NCI-H1694 (cell line): ENCODE measurements around the gene P3R3URF.
"Not testable (repeated sequence)": the region's sequence is repeated elsewhere in the genome, so short reads cannot be mapped to it uniquely, and the experiment has no call there.

Experiments
- DNase-seq: peaks from one replicate; lab custom pipeline; 2025; lab: John Stamatoyannopoulos, UW

The P3R3URF gene

DNA sequence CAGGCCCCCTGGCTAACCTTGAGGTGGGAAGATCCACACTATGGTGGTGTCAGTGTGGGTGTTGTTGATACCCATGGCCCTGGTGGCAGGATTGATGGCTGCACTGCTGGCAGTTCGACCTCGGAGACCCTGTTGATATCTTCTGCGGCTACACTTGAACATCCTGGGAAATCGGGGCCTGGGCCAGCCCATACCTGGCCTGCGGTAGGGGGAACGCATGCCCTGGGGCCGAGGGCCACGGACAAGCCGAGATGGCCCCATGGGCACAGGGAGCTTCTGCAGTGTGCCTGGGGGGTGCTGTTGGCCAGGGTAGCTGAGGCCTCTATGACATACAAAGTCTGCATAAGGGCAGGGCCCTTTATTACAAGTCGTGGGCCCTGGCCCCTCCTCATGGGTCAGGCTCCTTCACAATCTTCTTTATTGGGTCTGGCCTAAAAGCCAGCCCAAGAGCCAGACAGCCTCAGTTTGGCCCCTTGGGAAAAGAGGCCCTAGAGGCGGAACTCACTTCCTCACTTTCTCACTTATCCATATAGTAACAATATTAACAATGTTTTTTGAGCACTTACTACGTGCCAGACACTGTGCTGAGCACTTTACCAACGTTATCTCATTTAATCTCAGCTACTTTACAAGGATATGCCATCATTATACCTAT is at the start of gene P3R3URF:
Gene P3R3URF (minus strand): TSS at position 278 of the 655 bp plus-strand sequence. CDS start 17 bp downstream, at position 261.
- no peak for DNase-seq

DNA sequence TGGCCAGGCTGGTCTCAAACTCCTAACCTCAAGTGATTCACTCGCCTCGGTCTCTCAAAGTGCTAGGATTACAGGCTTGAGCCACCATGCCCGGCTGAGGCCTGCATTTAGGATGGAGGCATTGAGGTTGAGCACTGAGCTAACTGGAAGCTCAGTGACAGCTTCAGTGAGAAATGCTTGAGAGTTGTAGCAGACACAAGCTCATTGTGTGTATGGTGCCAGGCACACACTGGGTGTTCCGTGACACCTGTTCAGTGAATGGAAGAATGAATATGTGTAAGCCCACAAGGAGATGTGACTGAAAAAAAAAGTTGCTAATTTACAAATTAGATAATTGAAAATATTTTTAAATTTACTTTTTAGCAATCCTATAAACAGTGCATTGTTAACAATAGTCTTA is 48.7 kb upstream of the P3R3URF start:
- DNase-seq, result no peak

DNA sequence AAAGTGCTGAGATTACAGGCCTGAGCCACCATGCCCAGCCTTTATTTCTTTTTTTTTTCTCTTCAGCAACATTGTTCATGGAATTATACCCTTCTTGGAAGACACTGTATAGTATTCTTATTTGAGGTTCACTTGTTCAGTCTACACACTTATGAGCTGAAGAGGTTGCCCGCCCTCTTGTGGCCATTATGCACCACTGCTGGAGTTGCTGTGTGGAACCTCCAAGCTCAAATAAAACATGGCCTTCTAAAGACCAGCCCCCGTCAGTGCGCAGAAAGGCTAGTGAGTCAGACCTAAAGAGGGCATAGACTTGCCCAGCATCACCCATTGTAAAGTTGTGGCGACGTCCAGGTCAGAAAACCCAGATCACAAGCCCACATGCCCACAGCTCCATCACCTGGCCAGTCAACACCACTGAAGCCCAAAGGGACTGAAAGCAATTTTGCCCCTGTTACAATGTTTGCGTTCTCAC is 47.2 kb upstream of the P3R3URF start:
- DNase-seq, result peak; percentile 75

DNA sequence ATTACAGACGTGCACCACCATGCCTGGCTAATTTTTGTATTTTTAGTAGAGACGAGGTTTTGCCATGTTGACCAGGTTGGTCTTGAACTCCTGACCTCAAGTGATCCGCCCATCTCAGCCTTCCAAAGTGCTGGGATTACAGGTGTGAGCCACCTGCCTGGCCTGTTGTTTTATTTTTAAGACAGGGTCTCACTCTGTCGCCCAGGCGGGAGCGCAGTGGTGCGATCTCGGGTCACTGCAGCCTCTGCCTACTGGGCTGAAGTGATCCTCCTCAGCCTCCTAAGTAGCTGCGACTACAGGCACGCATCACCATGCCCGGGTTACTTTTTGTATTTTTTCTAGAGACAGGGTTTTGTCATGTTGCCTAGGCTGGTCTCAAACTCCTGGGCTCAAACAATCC is 46.8 kb upstream of the P3R3URF start:
- DNase-seq, result not testable (repeated sequence)

DNA sequence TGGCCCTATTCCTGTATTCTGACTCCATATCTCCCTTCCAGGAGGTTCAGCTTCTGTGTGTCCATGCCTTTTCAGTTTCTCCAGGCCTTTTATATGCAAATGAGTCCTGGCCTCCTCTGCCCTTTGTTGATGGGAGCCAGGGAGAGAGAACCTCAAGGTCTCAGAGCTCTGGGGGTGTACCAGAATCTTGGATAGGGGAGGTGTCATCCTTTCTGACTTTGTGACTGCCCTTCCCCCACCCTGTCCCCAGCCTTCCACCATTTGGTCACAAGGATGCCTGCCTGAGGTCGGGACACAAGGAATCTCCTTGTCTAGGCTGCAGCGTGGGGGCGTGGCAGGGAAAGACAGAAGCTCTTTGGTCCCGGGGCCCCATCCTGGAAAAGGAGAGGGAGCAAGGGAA is 45.5 kb upstream of the P3R3URF start:
- no peak for DNase-seq

DNA sequence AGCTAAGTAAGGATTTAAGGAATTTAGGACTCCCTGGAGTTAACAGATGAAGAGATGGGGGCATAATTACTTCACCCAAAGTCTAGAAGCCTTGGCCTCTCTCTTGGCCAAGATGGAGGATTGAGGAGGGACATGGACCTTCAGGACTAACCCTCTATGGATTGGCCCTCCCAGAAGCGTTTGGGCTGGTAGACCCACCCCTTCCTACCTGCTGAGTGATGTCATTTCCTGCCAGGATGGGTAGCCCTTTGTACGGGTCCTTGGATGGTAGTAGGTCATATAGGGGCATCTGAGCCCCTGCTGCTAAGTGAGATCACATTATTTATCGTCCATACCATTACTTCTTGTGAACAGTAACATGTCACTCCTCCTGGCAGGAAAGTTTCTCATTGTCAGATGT is 44.5 kb upstream of the P3R3URF start:
- DNase-seq, result no peak

DNA sequence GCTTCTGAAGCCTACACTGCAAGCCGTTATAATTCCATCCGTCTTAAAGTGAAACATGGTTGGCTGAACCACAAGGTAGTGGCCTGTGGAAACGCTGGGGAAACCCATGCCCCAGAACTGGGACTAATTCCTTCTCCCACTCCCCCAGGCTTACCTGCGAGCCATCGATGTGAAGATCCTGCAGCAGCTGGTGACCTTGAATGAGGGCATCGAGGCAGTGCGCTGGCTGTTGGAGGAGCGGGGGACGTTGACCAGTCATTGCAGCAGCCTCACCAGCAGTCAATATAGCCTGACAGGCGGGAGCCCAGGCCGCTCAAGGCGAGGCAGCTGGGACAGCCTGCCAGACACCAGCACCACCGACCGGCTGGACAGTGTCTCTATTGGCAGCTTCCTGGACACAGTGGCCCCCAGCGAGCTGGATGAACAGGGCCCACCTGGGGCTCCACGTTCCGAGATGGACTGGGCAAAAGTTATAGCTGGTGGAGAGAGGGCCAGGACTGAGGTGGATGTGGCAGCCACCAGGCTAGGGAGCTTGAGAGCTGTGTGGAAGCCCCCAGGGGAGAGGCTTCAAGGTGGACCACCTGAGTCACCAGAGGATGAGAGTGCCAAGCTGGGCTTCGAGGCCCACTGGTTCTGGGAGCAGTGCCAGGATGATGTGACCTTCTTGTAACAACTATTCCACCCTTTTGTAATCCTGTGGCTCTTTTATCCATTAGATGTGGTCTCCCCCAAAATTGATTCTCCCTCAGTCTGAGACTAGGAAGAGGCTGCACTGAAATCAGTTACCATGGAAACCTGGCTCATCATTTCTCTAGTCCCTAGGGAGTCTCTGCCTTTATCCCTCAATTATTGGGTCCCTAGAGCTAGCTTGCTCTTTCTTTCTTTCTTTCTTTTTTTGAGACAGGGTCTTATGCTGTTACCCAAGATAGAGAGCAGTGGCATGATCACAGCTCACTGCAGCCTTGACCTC is 43.5 kb upstream of the P3R3URF start:
- DNase-seq, result peak; percentile 9

DNA sequence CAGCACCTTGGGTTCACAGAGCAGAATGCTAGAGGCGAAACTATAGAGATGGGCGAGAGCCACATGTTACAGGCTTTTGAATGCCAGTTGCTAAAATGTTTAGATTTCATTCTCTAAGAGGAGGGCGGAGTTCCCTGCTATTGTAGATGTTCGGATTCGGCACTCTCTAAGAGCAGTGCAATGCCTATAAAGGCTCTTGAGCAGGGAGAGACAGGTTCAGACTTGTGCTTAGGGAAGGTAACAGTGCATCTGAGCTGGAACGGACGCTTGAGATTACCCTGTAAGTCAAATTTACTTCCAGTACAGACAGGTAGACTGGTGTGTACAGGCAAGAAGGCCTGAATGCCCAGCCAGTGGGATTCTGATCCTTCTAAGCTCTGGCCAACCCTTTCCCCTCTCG is 42.2 kb upstream of the P3R3URF start:
- no peak for DNase-seq

DNA sequence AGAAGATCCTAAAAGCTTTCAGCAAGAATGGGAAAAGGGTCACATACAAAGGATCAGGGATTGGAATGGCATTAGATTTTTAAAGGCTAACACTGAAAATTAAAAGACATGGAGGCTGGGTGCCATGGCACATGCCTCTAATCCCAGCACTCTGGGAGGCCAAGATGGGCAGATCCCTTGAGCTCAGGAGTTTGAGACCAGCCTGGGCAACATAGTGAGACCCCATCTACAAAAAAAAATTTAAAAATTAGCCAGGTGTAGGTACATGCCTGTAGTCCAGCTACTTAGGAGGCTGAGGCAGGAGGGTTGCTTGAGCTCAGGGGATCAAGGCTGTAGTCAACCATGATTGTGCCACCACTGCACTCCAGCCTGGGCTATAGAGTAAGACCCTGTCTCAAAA is 39.2 kb upstream of the P3R3URF start:
- no peak for DNase-seq

DNA sequence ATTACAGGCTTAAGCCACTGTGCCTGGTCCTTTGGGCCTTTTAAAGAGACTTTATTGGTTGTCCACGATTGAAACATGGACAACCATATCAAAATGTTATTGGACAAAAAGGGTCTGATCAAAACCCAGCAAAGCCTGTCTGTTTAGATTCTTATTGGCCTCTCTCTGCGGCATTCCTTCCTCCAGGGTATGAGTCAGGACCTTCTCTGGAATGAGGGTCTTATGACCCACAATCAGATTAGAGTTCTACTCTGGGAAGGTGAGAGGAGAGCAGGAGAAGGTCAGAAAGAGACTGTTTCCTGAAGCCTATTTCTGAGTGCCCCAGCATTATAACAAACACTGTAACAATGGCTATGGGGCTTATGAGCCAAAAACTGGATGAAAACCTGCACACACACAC is 34.8 kb upstream of the P3R3URF start:
- DNase-seq, result no peak

DNA sequence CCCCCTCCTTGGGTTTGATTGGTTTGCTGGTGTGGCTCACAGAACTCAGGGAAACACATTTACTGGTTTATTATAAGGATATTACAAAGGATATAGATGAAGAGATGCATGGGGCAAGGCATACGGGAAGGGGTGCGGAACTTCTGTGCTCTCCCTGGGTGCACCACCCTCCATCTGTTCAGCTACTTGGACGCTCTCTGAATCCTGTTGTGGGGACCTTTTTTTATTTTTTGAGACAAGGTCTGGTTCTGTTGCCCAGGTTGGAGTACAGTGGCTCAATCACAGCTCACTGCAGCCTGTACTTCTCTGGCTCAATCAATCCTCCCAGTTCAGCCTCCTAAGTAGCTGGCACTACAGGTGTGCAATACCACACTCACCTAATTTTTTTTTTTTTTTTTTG is 34.3 kb upstream of the P3R3URF start:
- no peak for DNase-seq

DNA sequence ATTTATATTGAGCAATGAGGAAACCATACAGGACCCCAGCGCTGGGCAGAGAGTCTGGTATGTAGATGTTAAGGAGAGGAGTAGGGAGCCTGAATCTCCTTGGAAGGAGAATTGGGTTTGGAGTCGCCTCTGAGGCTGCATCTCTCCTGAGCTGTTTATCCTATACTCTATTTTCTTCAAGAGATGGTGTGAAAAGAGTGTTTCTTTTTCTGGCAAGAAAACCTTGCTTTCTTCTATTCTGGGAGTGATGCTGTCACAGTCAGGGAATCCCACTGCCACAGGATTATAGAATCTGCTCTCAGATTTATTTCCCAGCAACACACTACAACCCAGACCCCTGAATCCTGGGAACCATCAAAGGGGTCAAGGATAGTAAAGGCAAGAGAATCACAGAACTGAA is 30.1 kb upstream of the P3R3URF start:
- DNase-seq, result no peak

DNA sequence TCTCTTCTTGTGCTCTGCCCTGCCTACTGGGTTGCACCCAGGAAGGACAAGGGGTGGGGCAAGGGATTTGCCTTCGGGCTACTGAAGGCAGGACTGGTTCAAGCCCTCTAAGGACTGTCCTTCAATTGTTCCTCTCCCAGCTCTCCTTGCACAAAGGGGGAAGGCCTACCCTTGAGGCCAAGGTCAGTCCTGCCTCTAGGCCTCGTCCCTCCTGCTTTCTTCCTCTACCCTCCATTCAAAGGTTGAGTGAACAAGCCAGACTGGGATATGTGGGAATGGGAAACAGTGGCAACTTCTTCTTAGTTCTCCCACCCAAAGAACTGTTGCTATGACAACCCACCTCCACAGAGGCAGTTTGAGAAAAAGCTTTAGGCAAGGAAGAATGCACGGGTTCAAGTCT is 29.5 kb upstream of the P3R3URF start:
- no peak for DNase-seq

DNA sequence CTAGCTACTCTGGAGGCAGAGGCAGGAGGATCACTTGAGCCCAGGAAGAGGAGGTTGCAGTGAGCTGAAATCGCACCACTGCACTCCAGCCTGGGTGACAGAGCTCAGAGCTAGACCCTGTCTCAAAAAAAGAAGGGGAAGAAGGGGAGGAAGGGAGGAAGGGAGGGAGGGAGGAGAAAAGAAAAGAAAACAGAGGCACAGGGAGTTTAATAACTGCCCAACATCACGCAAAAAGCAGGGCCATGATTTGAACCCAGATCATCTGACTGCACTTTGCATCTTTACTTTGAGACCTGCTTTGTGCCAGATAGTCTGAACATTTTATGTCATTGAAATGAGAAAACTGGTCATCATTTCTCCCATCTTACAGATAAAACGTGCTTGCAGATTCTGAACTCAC is 28.9 kb upstream of the P3R3URF start:
- DNase-seq, result no peak

DNA sequence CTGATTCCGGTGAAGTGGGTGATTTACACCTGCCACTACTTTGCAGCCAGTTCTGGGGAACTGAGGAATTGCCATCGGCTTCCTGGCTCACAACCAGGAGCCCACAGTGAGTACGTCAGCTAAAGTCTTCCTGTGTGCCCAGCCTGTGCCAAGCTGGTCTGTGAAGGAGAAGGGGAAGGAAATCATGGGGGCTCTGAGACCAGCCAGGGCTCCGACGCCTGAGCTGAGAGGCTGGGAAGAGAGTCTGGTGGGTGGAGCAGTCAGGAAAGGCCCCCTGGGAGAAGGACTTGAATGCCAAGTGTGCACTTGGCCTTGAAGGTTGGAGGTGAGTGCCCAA is 28.1 kb upstream of the P3R3URF start:
- DNase-seq, result no peak

DNA sequence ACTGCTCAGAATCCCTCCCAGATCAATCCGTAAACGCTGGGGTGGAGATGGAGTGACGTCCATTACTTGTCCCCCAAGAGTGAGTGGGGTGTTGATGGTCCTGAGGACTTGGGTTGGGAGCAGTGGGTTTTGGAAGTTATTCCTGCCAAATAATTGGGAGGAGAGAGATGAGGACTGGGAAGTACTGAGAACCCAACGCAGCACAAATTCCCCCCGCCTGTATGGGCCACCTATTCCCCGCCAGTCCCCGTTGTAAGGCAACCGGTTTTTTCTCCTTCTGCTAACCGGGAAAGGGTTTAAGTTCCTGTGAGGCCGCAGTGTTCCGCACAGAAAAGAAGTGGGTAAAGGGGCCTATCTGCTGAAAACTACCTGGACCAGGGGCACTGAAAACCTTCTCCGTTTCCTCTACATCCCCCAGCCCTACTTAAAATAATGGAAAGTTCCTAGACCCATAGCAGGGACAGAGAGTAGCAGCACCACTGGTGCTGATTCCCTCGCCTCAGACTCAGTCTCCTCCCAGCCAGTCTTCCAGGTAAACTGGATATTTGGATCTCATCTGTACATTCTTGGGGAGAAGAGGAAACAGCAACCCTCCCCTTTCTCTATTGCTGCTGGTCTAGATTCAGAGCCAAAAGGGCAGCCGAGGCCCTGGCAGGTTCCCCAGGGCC is 27.6 kb upstream of the P3R3URF start:
- DNase-seq, result no peak

DNA sequence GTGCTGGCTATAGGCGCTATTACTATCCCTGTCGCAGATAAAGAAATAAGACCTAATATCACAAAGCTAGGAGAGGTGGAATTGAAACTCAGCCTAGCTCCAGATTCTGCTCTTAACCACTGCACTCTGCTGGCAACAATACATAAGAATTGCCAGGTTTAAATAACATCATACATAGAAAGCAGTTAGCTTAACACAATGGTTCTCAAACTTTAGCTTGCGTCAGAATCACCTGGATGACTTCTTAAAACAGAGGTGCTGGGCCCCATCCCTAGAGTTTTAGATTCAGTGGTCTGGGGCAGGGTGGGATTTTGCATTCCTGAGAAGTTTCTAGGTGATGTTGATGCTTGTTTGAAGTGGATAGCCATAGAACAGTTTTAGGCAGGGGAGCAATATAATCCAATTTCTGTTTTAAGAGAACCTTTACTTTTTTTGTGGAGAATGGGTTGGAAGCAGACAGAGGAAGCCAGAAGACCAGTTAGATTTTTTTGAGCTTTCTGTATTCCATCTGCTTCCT is 23.0 kb upstream of the P3R3URF start:
- DNase-seq, result no peak

DNA sequence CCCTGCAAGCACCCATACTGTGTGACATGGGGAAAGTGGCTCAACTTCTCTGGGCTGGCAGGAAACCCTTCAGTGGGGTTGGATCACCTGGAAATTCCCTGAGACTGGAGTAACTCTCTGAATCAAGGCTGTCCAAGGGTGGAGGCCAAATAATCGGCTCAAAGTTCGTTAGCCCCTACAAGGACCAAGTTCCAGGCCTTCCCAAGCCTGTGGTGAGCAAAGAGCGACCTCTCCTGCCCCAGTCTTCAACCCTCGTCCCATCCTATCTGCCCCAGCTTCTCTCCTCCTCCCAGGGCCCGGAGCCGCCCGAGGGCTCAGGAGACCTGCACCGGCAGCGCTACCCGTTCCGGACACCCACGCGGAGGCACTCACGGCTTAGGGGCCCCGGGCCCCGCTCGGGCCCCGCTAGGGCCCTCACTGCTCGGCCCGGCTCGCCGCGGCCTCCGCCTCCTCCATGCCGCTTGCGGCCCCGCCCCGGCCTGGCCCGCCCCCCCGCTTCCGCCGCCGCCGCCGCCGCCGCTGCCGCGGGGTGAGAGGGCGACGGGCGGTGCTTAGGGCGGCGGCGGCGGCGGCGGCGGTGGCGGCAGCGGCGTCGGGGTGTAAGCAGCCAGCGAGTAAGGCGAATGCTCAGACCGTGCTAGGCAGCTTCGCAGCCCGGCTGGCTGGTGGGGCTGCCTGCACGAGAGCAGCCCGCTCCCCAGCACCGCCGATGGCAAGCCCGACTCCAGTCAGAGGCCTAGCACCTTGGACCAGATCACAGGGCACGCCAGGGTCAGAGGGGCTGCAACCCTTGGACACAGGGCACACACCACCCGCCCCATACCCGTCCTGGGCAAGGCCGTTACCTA is 21.9 kb upstream of the P3R3URF start, which contains the start of gene POMGNT1:
Gene POMGNT1 (minus strand): TSS at position 471 of the 848 bp plus-strand sequence. CDS start 613 bp downstream, outside the sequence.
- DNase-seq, result no peak

DNA sequence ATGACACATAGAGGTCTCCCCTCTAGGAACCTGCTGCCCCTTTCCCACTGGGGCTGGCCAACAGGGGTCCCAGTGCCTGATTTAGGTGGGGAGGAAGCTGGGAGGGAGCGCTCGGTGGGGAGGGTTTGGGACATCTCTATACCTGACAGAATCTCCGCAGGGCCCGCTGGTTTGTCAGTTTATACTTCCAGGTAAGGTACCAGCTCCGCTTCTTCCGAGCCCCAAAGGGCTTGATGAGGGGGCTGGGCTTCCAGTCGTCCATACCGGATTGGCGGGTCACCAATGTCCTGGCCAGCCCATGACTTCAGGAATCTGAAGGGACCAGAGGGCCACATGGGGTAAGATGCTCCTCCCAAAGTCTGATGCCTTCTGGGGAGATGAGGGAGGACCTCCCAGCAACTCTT is 21.3 kb upstream of the P3R3URF start:
- no peak for DNase-seq

DNA sequence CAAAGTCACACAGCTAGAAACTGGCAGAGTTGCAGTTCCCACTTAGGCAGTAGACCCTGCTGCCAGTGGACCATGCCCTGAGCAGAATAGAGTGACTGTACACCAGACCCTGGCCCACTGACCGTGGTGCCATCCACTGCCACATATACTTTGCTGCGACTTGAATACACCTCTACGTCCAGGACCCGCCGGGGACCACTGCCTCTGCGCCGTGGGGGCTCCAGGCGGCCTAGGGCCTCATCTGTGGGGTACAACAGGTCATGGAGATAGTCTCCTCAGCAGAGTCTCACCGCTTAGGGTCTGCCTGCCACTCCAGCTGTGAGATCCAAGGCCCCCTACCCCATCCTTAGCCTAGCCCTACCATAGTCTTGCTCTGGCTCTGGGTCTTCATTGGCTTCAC is 20.3 kb upstream of the P3R3URF start:
- no peak for DNase-seq

DNA sequence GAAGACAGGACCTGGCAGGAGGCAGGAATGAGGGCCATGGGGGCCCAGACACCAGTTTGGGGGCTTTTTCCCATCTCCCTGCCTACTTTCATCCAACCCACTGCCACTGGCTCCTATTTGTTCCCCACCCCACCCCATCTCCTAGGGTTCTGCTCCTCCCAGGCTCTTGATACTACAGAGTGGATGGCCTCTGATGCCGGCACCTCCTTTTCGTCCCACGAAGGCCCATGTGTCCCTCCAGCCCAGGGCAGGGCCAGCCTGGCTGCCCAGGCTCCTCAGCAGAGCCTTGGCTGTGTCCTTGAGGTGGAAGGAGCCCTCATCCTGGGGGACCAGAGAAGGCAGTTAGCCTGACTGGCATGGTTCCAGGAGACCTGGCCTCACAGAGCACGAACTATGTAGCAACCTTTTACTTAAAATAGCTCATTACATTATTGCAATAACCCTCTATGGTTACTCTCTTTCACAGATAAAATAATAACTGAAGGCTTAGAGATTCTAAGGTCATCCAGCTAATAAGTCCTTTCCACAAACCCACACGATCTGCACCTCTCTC is 18.4 kb upstream of the P3R3URF start:
- no peak for DNase-seq
